Measurements from ENCODE around the gene C16orf87. TPM values are rescaled to one million over a fixed set of nuclear protein-coding genes. Genes with fewer than 3 reads are reported as not detected.

Gene C16orf87
- total RNA-seq, 1 donor from 2014 or later = 8.2 TPM

- H3K27ac ChIP-seq = no peak overlapping the region
- DNase-seq (peak; percentile 45), ATAC-seq (peak; percentile 14)
- H3K36me3 ChIP-seq = no peaks in the 10 kb centered on the region
- TF ChIP-seq CTCF (IDR thresholded peaks at IDR 0.05) = no peak
- no peaks in the 10 kb centered on the region for H3K9me3 ChIP-seq
- no peaks in the 10 kb centered on the region for H3K4me1 ChIP-seq
- H3K27me3 ChIP-seq = no peaks in the 10 kb centered on the region
- intact Hi-C loops (cut with DNase I) = no loop called here
- H3K4me3 ChIP-seq = no peak overlapping the region
Measured at GRCh38 chr16:46748775-46749705, 81.9 kb downstream of the C16orf87 start.

GRCh38 chr16:46747777-46748651 is 83.0 kb downstream of the C16orf87 start, which contains the start of gene MYLK3:
MYLK3 (minus strand) TSS chr16:46748344; CDS start chr16:46748193, 151 bp downstream.
- H3K9me3 ChIP-seq = no peaks in the 10 kb centered on the region
- peak; percentile 62 for DNase-seq
- ATAC-seq = peak; percentile 32
- intact Hi-C loops (cut with DNase I) = no loop called here
- no peaks in the 10 kb centered on the region for H3K4me1 ChIP-seq
- no peak for TF ChIP-seq CTCF (IDR thresholded peaks at IDR 0.05)
- no peaks in the 10 kb centered on the region for H3K27me3 ChIP-seq
- no peak within 1 kb of the TSS for H3K27ac ChIP-seq
- H3K36me3 ChIP-seq = no peaks in the 10 kb centered on the region
- no peak within 1 kb of the TSS for H3K4me3 ChIP-seq

DNA sequence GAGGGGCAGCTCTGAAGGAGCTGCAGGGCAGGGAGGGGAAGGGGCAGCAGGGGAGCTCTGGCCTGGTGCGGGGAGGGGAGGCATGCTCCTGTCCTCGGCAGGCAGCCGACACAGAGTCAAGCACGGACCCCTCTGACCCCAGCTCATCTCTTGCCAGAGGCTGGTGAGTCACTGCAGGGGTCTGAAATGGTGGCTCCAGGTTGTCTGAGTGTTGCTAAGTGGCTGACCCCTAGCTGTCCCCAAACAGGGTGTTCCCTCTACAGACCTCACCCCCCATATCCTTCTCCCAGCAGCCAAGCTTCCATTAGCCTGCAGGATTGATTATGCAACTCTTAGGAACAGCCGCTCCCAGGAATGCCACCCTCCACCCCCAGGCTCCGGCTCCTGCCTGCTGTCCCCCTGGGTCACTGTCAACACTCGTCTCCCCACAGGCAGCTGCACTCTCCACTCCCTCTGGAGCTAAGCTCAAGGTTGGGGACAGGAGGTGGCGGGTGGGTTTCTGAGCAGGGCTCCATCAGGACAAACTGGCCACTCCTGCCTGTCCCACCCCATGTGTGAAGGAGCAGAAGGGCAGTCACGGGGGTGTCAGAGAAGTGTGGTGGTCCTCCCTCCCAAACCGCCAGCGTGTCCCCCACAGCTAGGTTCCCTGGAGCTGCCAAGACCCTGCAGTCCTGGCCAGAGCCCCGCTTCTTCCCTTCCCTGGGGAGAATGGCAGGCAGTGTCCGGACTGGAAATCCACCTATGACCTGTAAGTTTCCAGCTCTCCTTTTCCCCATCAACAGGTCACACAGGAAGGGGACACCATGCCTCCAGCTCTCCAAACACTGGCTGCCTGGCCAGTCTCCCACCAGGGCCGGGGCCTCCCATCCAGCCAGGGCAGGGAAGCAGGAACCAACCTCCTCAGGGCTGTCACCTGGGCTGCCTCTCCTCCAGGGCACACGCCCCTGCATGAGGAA is 83.9 kb downstream of the C16orf87 start:
- DNase-seq = peak; percentile 49
- intact Hi-C loops (cut with DNase I) = no loop called here
- no peak overlapping the region for H3K27ac ChIP-seq
- H3K9me3 ChIP-seq = no peaks in the 10 kb centered on the region
- no peak for ATAC-seq
- no peak for TF ChIP-seq CTCF (IDR thresholded peaks at IDR 0.05)
- no peaks in the 10 kb centered on the region for H3K36me3 ChIP-seq
- no peak overlapping the region for H3K4me3 ChIP-seq
- no peaks in the 10 kb centered on the region for H3K27me3 ChIP-seq
- H3K4me1 ChIP-seq = no peaks in the 10 kb centered on the region

Other genes with a start within 250 kb of the C16orf87 start
- 1.0 TPM for gene SHCBP1, start 209.8 kb downstream of the C16orf87 start, total RNA-seq
- gene VPS35, start 142.0 kb downstream of the C16orf87 start, total RNA-seq = 87.6 TPM
- 0.78 TPM for gene ORC6, start 141.5 kb downstream of the C16orf87 start, total RNA-seq
- gene MYLK3, start 82.8 kb downstream of the C16orf87 start, total RNA-seq = 0.43 TPM
- gene GPT2, start 53.2 kb upstream of the C16orf87 start, total RNA-seq = 6.2 TPM
- gene DNAJA2, start 142.5 kb upstream of the C16orf87 start, total RNA-seq = 43.4 TPM

Data from upper lobe of right lung (tissue), 1 donor.